IMR-90 (cell line): ENCODE data around the gene DIP2B.

ENCODE experiments used
- CEBPB ChIP-seq: IDR thresholded peaks from 2 replicates; pipeline ENCODE4 v1.6.1; 2012; ENCODE audit warnings: low read depth, low read length, improper control_type of control experiment
- CHD1 ChIP-seq: IDR thresholded peaks from 2 replicates; pipeline ENCODE4 v1.6.1; 2012; ENCODE audit warnings: low read depth, low read length, improper control_type of control experiment
- CTCF ChIP-seq: conservative IDR thresholded peaks from 2 replicates; pipeline ENCODE4 v1.5.1; 2012; ENCODE audit warnings: mild to moderate bottlenecking, low read depth, low read length, improper control_type of control experiment
- ELK1 ChIP-seq: fragments of 150-350 bp; IDR thresholded peaks from 2 replicates; pipeline ENCODE4 v1.6.1; 2016; ENCODE audit warnings: low read depth, mild to moderate bottlenecking, low read length, moderate library complexity, borderline replicate concordance
- MAFK ChIP-seq: IDR thresholded peaks from 2 replicates; pipeline ENCODE4 v1.6.1; 2012; ENCODE audit warnings: low read depth, low read length, improper control_type of control experiment
- MAZ ChIP-seq: IDR thresholded peaks from 2 replicates; pipeline ENCODE4 v1.6.1; 2012; ENCODE audit warnings: low read depth, mild to moderate bottlenecking, low read length, improper control_type of control experiment, moderate library complexity, borderline replicate concordance
- POLR2A ChIP-seq: IDR thresholded peaks from 2 replicates; pipeline ENCODE4 v1.6.1; 2012; ENCODE audit warnings: mild to moderate bottlenecking, low read depth, low read length
- RAD21 ChIP-seq: IDR thresholded peaks from 2 replicates; pipeline ENCODE4 v1.6.1; 2012; ENCODE audit warnings: low read length, improper control_type of control experiment
- RCOR1 ChIP-seq: IDR thresholded peaks from 2 replicates; pipeline ENCODE4 v1.6.1; 2012; ENCODE audit warnings: mild to moderate bottlenecking, low read length, improper control_type of control experiment; ENCODE audit not compliant: insufficient replicate concordance
- RFX5 ChIP-seq: IDR thresholded peaks from 2 replicates; pipeline ENCODE4 v1.8.0; 2012; ENCODE audit warnings: low read depth, mild to moderate bottlenecking, low read length, moderate library complexity
- SMC3 ChIP-seq: fragments of 150-350 bp; IDR thresholded peaks from 2 replicates; pipeline ENCODE4 v1.6.1; 2016; ENCODE audit warnings: low read depth, mild to moderate bottlenecking, antibody characterized with exemption, low read length, moderate library complexity
- USF2 ChIP-seq: fragments of 150-350 bp; IDR thresholded peaks from 2 replicates; pipeline ENCODE4 v1.6.1; 2017; ENCODE audit warnings: mild to moderate bottlenecking, antibody characterized with exemption, low read length, low read depth

- TF ChIP-seq POLR2A = no peak
- no peak for TF ChIP-seq CTCF
- TF ChIP-seq CEBPB = no peak
- no peak for TF ChIP-seq RFX5
- TF ChIP-seq RAD21 = no peak
- no peak for TF ChIP-seq MAFK
- no peak for TF ChIP-seq MAZ
- TF ChIP-seq CHD1 = no peak
- no peak for TF ChIP-seq USF2
- no peak for TF ChIP-seq SMC3
- no peak for TF ChIP-seq RCOR1
- no peak for TF ChIP-seq ELK1
These were observed 3.1 kb downstream of the DIP2B start for GRCh38 chr12:50507930-50508329.
